K562 (cell line): Measurements from ENCODE around the gene SOCS4. TPM values are rescaled to one million over a fixed set of nuclear protein-coding genes. Genes with fewer than 3 reads are reported as not detected.

Experiments
- CBX1 ChIP-seq: sonication (generic); IDR thresholded peaks from 2 replicates; pipeline ENCODE4 v1.6.1; 2016; ENCODE audit warnings: antibody characterized with exemption, low read depth, mild to moderate bottlenecking
- CEBPG ChIP-seq, 3 experiments: fragments of 200-800 bp in 1 of 3; sonication (Bioruptor generic) in 1 of 3; sonication (generic) in 1 of 3; formaldehyde crosslinking in 1 of 3; IDR thresholded peaks in 2 of 3; conservative IDR thresholded peaks in 1 of 3; 2 replicates each; pipeline versions ENCODE4 v1.6.1 to v1.8.0; 2016 to 2022; ENCODE audit warnings: missing compliant biosample characterization in 2 of 3, missing genetic modification characterization in 2 of 3, mild to moderate bottlenecking in 1 of 3, missing genetic modification reagents in 1 of 3
- EGR1 ChIP-seq: fragments of 450-650 bp; conservative IDR thresholded peaks from 2 replicates; pipeline ENCODE4 v1.6.1; 2017; ENCODE audit warnings: mild to moderate bottlenecking
- ETV6 ChIP-seq, 3 experiments: fragments of 150-350 bp in 1 of 3; sonication (generic) in 1 of 3; formaldehyde crosslinking in 1 of 3; IDR thresholded peaks; 2 replicates each; pipeline versions ENCODE4 v1.6.1 to v1.8.0; 2014 to 2022; ENCODE audit warnings: borderline replicate concordance in 2 of 3, low read depth in 2 of 3, antibody characterized with exemption in 1 of 3, low read length in 1 of 3, mild to moderate bottlenecking in 1 of 3, missing genetic modification reagents in 1 of 3
- IRF1 ChIP-seq: sonication (generic); formaldehyde crosslinking; IDR thresholded peaks from 2 replicates; pipeline ENCODE4 v1.8.0; 2022; ENCODE audit warnings: missing genetic modification reagents, mild to moderate bottlenecking, borderline replicate concordance
- JUND ChIP-seq, 2 experiments: IDR thresholded peaks; 2 replicates in 1 of 2; 3 replicates in 1 of 2; pipeline ENCODE4 v1.6.1; 2011; ENCODE audit warnings: borderline replicate concordance in 2 of 2, low read depth in 2 of 2, low read length in 2 of 2, improper control_type of control experiment in 1 of 2, missing biosample characterization in 1 of 2, missing genetic modification characterization in 1 of 2, missing genetic modification reagents in 1 of 2
- MEF2A ChIP-seq: IDR thresholded peaks from 2 replicates; pipeline ENCODE4 v1.6.1; 2011; ENCODE audit warnings: low read depth, mild to moderate bottlenecking, low read length, moderate library complexity; ENCODE audit not compliant: control insufficient read depth
- MITF ChIP-seq: IDR thresholded peaks from 2 replicates; pipeline ENCODE4 v1.6.1; 2014; ENCODE audit warnings: antibody characterized with exemption
- NR1H2 ChIP-seq: sonication (generic); formaldehyde crosslinking; IDR thresholded peaks from 2 replicates; pipeline ENCODE4 v1.4.0; 2020; ENCODE audit warnings: mild to moderate bottlenecking, missing genetic modification reagents
- PCBP2 ChIP-seq: fragments of 200-400 bp; formaldehyde crosslinking; IDR thresholded peaks from 2 replicates; pipeline ENCODE4 v1.6.1; 2018; ENCODE audit warnings: low read length, low read depth, mild to moderate bottlenecking, moderate library complexity; ENCODE audit not compliant: poor library complexity, severe bottlenecking
- RBFOX2 ChIP-seq: fragments of 200-400 bp; formaldehyde crosslinking; IDR thresholded peaks from 2 replicates; pipeline ENCODE4 v1.6.1; 2017; ENCODE audit warnings: low read depth, mild to moderate bottlenecking, low read length, moderate library complexity
- RFX7 ChIP-seq: fragments of 250-450 bp; sonication (Bioruptor Pico); IDR thresholded peaks from 2 replicates; pipeline ENCODE4 v1.5.1; 2021; ENCODE audit warnings: mild to moderate bottlenecking
- SNRNP70 ChIP-seq: fragments of 200-400 bp; formaldehyde crosslinking; optimal IDR thresholded peaks from 2 replicates; pipeline ENCODE3; 2017; ENCODE audit warnings: low read depth, low read length
- SRSF7 ChIP-seq: fragments of 200-400 bp; formaldehyde crosslinking; optimal IDR thresholded peaks from 2 replicates; pipeline ENCODE3; 2017; ENCODE audit warnings: mild to moderate bottlenecking, low read depth, low read length
- ZC3H8 ChIP-seq: fragments of 450-650 bp; IDR thresholded peaks from 2 replicates; pipeline ENCODE4 v1.6.1; 2017
- ZFP91 ChIP-seq: sonication (generic); formaldehyde crosslinking; IDR thresholded peaks from 2 replicates; pipeline ENCODE4 v1.8.0; 2022; ENCODE audit warnings: mild to moderate bottlenecking, missing genetic modification reagents
- ZNF133 ChIP-seq: fragments of 250-450 bp; sonication (Bioruptor Pico); IDR thresholded peaks from 2 replicates; pipeline ENCODE4 v1.4.0; 2020; ENCODE audit warnings: mild to moderate bottlenecking
- ZNF384 ChIP-seq: IDR thresholded peaks from 2 replicates; pipeline ENCODE4 v1.6.1; 2012; ENCODE audit warnings: low read depth, low read length, improper control_type of control experiment
- ZNF398 ChIP-seq: fragments of 250-450 bp; sonication (Bioruptor Pico); IDR thresholded peaks from 2 replicates; pipeline ENCODE4 v1.8.0; 2021; ENCODE audit warnings: moderate library complexity, mild to moderate bottlenecking, inconsistent platforms
- ZNF699 ChIP-seq: fragments of 250-450 bp; sonication (Bioruptor Pico); IDR thresholded peaks from 2 replicates; pipeline ENCODE4 v1.8.0; 2021; ENCODE audit warnings: mild to moderate bottlenecking, moderate library complexity; ENCODE audit not compliant: insufficient replicate concordance
- polyA plus RNA-seq, 8 experiments: library from polyadenylated mRNA; depleted of rRNA in 4 of 8; stranded (reverse) in 5 of 8; unstranded in 3 of 8; fragments of >200 nt; fragmentation: Nextera tagmentation in 2 of 8; fragmentation: Illumina TruSeq in 1 of 8; extraction: Ambion mirVana in 2 of 8; extraction: Trizol in 1 of 8; gene quantifications; 2 replicates each; pipeline versions ENCODE4 v1.2.1 to v1.2.3, GENCODE V29; 2011 to 2014; ENCODE audit warnings: inconsistent platforms in 1 of 8, missing spikeins in 1 of 8
- total RNA-seq, 7 experiments: library from RNA; depleted of rRNA in 6 of 7; stranded (reverse); fragments of >200 nt in 6 of 7; fragmentation: Illumina TruSeq in 2 of 7; extraction: Trizol in 2 of 7; gene quantifications; 2 replicates each; pipeline versions ENCODE4 v1.2.1 to v1.2.3, GENCODE V29; 2011 to 2021; ENCODE audit warnings: low replicate concordance in 1 of 7

Gene SOCS4
- total and polyA plus RNA-seq, 9 of the 15 experiments (the other 6 are each of a cell fraction or from before 2014, with no cell fraction given), result 2.6 to 12.7 (median 9.7) TPM

- no peak for TF ChIP-seq RFX7 (CRISPR knock-in tag)
- peak in 1 of 2 experiments; percentile 68; a peak in 1 of 4 replicates for TF ChIP-seq ETV6 (IDR thresholded peaks at IDR 0.05; ENCODE audit: borderline replicate concordance in 1 of 2, low read depth in 2 of 2, low read length in 1 of 2)
- no peak for TF ChIP-seq ETV6 (CRISPR knock-in tag; IDR thresholded peaks at IDR 0.05; ENCODE audit: borderline replicate concordance)
- TF ChIP-seq PCBP2, result no peak
- peak; percentile 57 for TF ChIP-seq JUND (IDR thresholded peaks at IDR 0.05; ENCODE audit: borderline replicate concordance, low read depth, low read length)
- no peak; the same call in 2 of the 3 replicates for TF ChIP-seq JUND (tag; IDR thresholded peaks at IDR 0.05; ENCODE audit: borderline replicate concordance, low read depth, low read length)
- TF ChIP-seq IRF1 (CRISPR knock-in tag), result no peak
- TF ChIP-seq MITF, result no peak
- TF ChIP-seq ZFP91 (CRISPR knock-in tag), result no peak
- TF ChIP-seq CEBPG (CRISPR knock-in tag; IDR thresholded peaks at IDR 0.05), result no peak
- TF ChIP-seq CEBPG (tag; conservative IDR thresholded peaks at IDR 0.05 in 1 of 2, IDR thresholded peaks at IDR 0.05 in 1 of 2), result no peak
- TF ChIP-seq SRSF7, result no peak
- no peak for TF ChIP-seq ZNF398
- no peak for TF ChIP-seq ZNF699 (CRISPR knock-in tag)
- TF ChIP-seq ZNF384, result peak; percentile 10; the same call in 1 of the 2 replicates
- no peak for TF ChIP-seq ZNF133
- no peak for TF ChIP-seq SNRNP70
- TF ChIP-seq EGR1, result peak; percentile 71
- TF ChIP-seq ZC3H8, result no peak
- 0 out of 2 replicates have a peak, but pooled peaks have one; percentile 19 for TF ChIP-seq CBX1
- no peak for TF ChIP-seq MEF2A
- TF ChIP-seq RBFOX2, result peak; percentile 98
- peak; percentile 76; the same call in 1 of the 2 replicates for TF ChIP-seq NR1H2 (CRISPR knock-in tag)
Measured at GRCh38 chr14:55051423-55052268, 24.6 kb downstream of the SOCS4 start, which contains the start of gene MAPK1IP1L (continued).
